ENCODE results near the gene BORCS6.

Gene BORCS6

DNA sequence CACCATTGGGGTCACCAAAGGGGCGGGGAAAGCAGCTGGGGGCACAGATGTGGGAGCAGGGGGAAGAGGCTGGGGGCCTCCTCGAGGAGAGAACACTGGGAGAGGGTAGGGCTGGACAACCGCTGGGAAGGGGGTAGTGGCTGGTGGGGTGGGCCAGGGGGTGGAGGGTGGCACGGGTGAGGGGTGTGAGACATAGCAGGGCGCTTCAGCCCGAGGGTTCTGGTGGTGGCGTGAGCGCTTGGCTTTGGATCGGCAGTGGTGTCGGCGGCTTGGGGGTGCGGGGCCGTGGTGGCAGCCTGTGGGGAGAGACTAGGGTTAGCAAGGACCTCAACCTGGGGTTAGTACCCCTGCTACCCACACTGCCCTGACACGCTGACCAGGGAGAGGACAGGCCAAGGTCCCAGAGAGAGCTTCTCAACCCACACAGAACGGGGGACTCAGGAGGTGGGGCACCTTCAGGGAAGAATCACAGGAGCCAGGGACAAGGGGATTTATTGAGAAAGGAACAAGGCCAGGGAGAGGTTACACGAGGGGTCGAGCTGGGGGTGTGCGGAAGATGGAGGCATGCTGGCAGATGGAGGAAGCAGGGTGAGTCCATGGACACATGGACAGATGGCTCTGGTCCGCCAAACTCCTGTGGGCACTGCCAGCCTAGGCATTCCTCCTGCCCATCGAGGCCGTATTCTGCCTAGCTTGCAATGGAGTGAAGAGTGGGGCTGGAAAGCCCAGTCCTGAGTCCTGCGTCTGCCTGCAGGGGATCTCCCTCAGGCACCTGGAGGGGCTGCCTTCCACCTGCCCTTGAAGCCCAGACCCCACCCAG lies 46.2 kb downstream of the BORCS6 start:
- TF ChIP-seq CTCF (IDR thresholded peaks at IDR 0.05; ENCODE audit: insufficient read depth, low read depth, low read length, missing control alignments), result no peak
- no peak for DNase-seq (ENCODE audit: low read depth)
- H3K4me3 ChIP-seq (ENCODE audit: low read depth, low read length), result no peak overlapping the region

- TF ChIP-seq CTCF (IDR thresholded peaks at IDR 0.05; ENCODE audit: insufficient read depth, low read depth, low read length, missing control alignments), result no peak
- no peak for DNase-seq (ENCODE audit: low read depth)
- H3K4me3 ChIP-seq (ENCODE audit: low read depth, low read length), result no peak overlapping the region
Measured at GRCh38 chr17:8142887-8143580, 46.9 kb downstream of the BORCS6 start.

DNA sequence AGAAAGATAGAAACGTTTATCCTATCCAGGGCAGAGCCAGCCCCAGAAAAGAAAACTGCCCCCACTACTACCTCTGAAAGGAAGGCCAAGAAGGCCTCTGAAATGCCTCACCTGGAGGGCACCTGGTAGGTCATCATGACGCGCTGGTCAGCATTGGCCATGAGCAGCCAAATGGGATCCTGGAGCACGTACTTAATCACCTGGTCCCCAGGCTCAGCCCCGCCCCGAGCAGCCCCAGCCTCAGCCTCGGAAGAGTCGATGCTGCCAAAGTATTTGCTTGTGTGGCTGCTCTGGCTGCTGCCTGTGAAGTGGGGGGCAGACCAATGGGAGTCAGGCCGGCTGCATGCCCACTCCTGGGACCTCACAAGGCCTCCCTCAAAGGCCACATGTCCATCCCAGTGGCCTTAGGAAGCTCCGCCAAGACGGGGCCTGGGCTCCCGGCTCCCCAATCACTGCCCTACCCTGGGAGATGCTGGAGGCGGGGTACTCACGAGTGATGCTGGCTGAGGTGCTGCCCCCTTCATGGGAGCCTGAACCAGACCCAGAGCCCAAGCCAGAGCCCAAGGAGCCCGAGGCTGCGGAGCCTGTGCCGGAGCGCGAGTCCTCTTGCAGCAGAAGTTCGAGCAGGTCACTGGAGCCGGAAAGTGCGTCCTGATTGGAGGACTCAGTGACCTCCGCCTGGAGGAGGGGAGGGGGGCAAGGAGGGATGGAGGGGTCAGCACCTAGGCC lies 47.7 kb downstream of the BORCS6 start:
- no peak for TF ChIP-seq CTCF (IDR thresholded peaks at IDR 0.05; ENCODE audit: insufficient read depth, low read depth, low read length, missing control alignments)
- no peak overlapping the region for H3K4me3 ChIP-seq (ENCODE audit: low read depth, low read length)

GRCh38 chr17:8141741-8142140 lies 48.2 kb downstream of the BORCS6 start:
- no peak for TF ChIP-seq CTCF (IDR thresholded peaks at IDR 0.05; ENCODE audit: insufficient read depth, low read depth, low read length, missing control alignments)
- H3K4me3 ChIP-seq (ENCODE audit: low read depth, low read length), result no peak overlapping the region
- DNase-seq (ENCODE audit: low read depth), result no peak

More for the DNA sequence above, 47.7 kb downstream of the BORCS6 start:
- no peak for DNase-seq (ENCODE audit: low read depth)

DNA sequence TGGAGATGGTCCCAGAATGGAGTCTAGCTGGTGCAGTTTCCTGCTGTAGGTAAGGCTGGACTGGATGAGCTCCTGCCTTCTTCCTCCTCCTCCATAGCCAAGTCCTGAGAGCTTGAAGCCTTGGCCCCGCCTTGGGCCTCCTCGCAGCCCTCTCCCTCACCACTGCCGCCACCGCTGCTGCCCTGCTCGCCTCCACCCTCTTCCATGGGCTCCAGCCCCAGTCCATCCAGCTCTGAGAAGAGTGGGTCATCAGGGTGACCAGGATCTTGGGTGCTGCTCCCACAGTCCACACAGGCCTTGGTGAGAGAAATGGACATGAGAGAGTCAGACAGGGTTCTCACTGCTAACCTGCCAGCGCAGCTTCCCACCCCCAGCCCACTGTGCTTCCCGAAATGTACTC lies 48.9 kb downstream of the BORCS6 start:
- TF ChIP-seq CTCF (IDR thresholded peaks at IDR 0.05; ENCODE audit: insufficient read depth, low read depth, low read length, missing control alignments), result no peak
- no peak for DNase-seq (ENCODE audit: low read depth)
- H3K4me3 ChIP-seq (ENCODE audit: low read depth, low read length), result no peak overlapping the region

- TF ChIP-seq CTCF (IDR thresholded peaks at IDR 0.05; ENCODE audit: insufficient read depth, low read depth, low read length, missing control alignments), result no peak
- no peak for DNase-seq (ENCODE audit: low read depth)
- no peak overlapping the region for H3K4me3 ChIP-seq (ENCODE audit: low read depth, low read length)
Measured at GRCh38 chr17:8140065-8141029, 49.6 kb downstream of the BORCS6 start.

All from GM12865 (cell line).